ENCODE data around the gene EVA1A.

Gene EVA1A

DNA sequence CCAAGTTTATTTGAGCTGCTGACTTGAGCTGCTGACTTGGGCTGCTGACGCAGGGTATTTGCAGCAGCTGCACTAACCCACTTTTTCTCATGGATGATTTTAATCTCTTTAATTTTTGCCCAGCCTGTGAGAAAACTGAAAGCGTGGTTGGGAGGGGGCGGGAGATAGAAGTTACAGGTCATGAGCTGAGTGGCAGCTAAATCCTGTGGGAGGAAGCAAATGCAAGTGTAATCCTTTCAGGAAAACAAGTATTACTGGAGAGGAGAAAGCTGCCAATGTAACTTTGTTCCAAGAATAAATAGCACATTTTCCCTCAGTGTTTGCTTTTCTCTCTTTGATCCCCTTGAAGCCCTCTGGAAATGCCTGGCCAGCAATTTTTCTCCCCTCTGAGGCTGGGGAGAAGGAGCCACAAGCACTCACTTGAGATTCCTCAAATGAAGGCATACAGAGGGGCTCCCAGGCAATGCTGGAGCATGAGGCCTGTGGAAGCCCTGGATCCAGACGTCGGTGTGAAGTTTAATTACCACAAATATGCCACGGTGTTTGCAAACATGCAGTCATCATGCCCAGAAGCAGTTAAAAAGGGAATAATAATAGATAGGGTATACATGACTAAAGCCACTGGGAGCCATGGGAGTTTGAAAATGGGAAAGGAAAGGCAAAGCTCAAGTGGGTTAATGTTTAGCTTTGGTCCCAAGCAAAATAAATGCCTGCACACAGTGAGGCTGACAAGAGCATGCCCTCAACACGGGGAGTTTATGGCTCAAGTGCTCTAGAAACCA is 10.4 kb upstream of the EVA1A start:
- Histone ChIP-seq H3K4me3 (ENCODE audit: low read depth, low read length) (no peak overlapping the region), H3K36me3 (ENCODE audit: control insufficient read depth in 2 of 2, insufficient read depth in 1 of 2, low read length in 2 of 2) (no peaks in the 10 kb centered on the region), H3K27ac (ENCODE audit: extremely low read depth, low read depth, low read length) (no peak overlapping the region), H3K4me1 (ENCODE audit: control insufficient read depth, insufficient read depth, low read length) (no peaks in the 10 kb centered on the region), H3K9me3 (ENCODE audit: control insufficient read depth, insufficient read depth, low read depth, low read length) (no peaks in the 10 kb centered on the region)
- TF ChIP-seq EGR2 (tag by site-specific recombination; IDR thresholded peaks at IDR 0.05; ENCODE audit: low read depth) (peak; percentile 27; the same call in 1 of the 2 replicates), ZNF654 (tag by site-specific recombination; IDR thresholded peaks at IDR 0.05; ENCODE audit: low read depth) (no peak), KLF9 (tag by site-specific recombination; IDR thresholded peaks at IDR 0.05; ENCODE audit: low read depth) (no peak), ZFHX2 (tag by site-specific recombination; conservative IDR thresholded peaks at IDR 0.05) (peak; percentile 19; the same call in 1 of the 2 replicates), SETDB1 (IDR thresholded peaks at IDR 0.05; ENCODE audit: insufficient read length, low read length) (no peak), ZNF585B (tag by site-specific recombination; IDR thresholded peaks at IDR 0.05) (no peak)
- TF ChIP-seq, protein P1, sequence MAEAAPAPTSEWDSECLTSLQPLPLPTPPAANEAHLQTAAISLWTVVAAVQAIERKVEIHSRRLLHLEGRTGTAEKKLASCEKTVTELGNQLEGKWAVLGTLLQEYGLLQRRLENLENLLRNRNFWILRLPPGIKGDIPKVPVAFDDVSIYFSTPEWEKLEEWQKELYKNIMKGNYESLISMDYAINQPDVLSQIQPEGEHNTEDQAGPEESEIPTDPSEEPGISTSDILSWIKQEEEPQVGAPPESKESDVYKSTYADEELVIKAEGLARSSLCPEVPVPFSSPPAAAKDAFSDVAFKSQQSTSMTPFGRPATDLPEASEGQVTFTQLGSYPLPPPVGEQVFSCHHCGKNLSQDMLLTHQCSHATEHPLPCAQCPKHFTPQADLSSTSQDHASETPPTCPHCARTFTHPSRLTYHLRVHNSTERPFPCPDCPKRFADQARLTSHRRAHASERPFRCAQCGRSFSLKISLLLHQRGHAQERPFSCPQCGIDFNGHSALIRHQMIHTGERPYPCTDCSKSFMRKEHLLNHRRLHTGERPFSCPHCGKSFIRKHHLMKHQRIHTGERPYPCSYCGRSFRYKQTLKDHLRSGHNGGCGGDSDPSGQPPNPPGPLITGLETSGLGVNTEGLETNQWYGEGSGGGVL (tag by site-specific recombination; IDR thresholded peaks at IDR 0.05), result no peak
- ChIA-PET CTCF (interaction anchor here (2.5 kb wide), 1 partner anchor 38 kb away, joined by 8 read pairs; no protein-coding TSS in a partner anchor), POLR2A (interaction anchor here (0.6 kb wide), 1 partner anchor 10 kb away, joined by 3 read pairs; no protein-coding TSS in a partner anchor)

DNA sequence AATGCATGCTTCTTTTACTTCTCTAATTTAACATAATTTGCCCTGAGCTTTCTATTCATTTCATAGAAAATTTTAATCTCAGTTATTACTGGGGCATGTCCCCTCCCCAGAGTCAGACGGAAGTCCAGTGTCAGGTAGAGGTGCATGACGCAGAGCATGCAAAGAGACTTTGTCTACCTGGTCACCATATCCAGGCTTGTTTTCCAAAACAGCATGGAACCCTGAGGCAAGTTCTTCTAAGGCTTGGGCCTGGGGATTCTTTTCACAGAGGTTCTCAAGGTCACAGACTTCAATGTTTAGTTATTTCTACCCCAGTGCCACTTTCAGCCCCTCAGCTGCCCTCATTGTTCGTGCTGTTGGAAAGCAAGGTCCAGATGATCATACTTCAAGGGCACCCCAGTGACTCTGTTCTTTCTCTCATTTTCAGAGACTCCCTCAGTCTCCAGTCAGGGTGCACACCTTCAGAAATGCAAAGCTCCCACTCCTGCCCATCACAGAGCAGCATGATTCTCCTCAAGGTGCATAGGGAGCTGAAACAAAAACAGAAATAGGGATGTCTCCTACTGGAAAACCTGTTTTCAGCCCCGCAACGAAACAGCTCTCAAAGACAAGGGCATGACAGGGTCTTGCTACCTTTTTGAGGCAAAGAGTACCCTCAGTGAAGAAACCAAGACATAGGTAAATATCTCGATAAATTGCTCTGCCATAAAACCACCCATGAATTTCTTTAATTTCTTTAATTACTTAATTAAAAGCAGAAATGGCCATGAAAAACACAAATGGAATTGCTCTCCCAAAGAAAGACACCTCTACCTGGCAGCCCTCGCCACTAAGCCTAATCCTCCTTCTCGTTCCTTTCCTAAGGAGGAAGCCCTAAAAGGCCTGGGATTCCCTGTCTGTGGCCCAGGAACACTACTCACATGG is 9.5 kb upstream of the EVA1A start:
- POLR2A ChIA-PET, result no interaction called here
- Histone ChIP-seq H3K36me3 (ENCODE audit: control insufficient read depth in 2 of 2, insufficient read depth in 1 of 2, low read length in 2 of 2) (no peaks in the 10 kb centered on the region), H3K4me3 (ENCODE audit: low read depth, low read length) (no peak overlapping the region), H3K4me1 (ENCODE audit: control insufficient read depth, insufficient read depth, low read length) (no peaks in the 10 kb centered on the region), H3K27ac (ENCODE audit: extremely low read depth, low read depth, low read length) (no peak overlapping the region), H3K9me3 (ENCODE audit: control insufficient read depth, insufficient read depth, low read depth, low read length) (no peaks in the 10 kb centered on the region)
- CTCF ChIA-PET, result interaction anchor here (2.5 kb wide), 1 partner anchor 39 kb away, joined by 8 read pairs; no protein-coding TSS in a partner anchor
- TF ChIP-seq, protein P2, sequence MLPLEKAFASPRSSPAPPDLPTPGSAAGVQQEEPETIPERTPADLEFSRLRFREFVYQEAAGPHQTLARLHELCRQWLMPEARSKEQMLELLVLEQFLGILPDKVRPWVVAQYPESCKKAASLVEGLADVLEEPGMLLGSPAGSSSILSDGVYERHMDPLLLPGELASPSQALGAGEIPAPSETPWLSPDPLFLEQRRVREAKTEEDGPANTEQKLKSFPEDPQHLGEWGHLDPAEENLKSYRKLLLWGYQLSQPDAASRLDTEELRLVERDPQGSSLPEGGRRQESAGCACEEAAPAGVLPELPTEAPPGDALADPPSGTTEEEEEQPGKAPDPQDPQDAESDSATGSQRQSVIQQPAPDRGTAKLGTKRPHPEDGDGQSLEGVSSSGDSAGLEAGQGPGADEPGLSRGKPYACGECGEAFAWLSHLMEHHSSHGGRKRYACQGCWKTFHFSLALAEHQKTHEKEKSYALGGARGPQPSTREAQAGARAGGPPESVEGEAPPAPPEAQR (tag by site-specific recombination; IDR thresholded peaks at IDR 0.05), result no peak
- no peak for TF ChIP-seq ZNF292 (tag by site-specific recombination; IDR thresholded peaks at IDR 0.05; ENCODE audit: borderline replicate concordance, low read depth)
- TF ChIP-seq, protein P3, sequence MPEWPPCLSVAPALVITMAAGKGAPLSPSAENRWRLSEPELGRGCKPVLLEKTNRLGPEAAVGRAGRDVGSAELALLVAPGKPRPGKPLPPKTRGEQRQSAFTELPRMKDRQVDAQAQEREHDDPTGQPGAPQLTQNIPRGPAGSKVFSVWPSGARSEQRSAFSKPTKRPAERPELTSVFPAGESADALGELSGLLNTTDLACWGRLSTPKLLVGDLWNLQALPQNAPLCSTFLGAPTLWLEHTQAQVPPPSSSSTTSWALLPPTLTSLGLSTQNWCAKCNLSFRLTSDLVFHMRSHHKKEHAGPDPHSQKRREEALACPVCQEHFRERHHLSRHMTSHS (tag by site-specific recombination; IDR thresholded peaks at IDR 0.05), result no peak
- no peak for TF ChIP-seq ZNF341 (tag by site-specific recombination; IDR thresholded peaks at IDR 0.05; ENCODE audit: low read depth)
- TF ChIP-seq ZBTB7A (tag by site-specific recombination; IDR thresholded peaks at IDR 0.05; ENCODE audit: low read depth), result no peak
- TF ChIP-seq KLF1 (tag by site-specific recombination; IDR thresholded peaks at IDR 0.05), result no peak
- TF ChIP-seq, protein P4, sequence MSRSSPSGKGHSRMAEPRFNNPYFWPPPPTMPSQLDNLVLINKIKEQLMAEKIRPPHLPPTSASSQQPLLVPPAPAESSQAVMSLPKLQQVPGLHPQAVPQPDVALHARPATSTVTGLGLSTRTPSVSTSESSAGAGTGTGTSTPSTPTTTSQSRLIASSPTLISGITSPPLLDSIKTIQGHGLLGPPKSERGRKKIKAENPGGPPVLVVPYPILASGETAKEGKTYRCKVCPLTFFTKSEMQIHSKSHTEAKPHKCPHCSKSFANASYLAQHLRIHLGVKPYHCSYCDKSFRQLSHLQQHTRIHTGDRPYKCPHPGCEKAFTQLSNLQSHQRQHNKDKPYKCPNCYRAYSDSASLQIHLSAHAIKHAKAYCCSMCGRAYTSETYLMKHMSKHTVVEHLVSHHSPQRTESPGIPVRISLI (tag by site-specific recombination; IDR thresholded peaks at IDR 0.05), result no peak
- no peak for TF ChIP-seq SP7 (tag by site-specific recombination; IDR thresholded peaks at IDR 0.05)
- no peak for TF ChIP-seq REPIN1 (tag by site-specific recombination; IDR thresholded peaks at IDR 0.05; ENCODE audit: low read depth)
- no peak for TF ChIP-seq HOXD13 (CRISPR knock-in tag; IDR thresholded peaks at IDR 0.05; ENCODE audit: borderline replicate concordance)
- no peak for TF ChIP-seq ZNF174 (tag by site-specific recombination; IDR thresholded peaks at IDR 0.05)
- TF ChIP-seq ZNF514 (tag by site-specific recombination; IDR thresholded peaks at IDR 0.05), result no peak
- no peak for TF ChIP-seq ZNF169 (tag by site-specific recombination; IDR thresholded peaks at IDR 0.05)
